Stomach (tissue), 4 donors: ENCODE measurements around the gene FTO.

Experiments
- EP300 ChIP-seq: sonication (generic); formaldehyde crosslinking; IDR thresholded peaks from one replicate; pipeline ENCODE4 v1.6.1; 2017; ENCODE audit warnings: antibody characterized with exemption
- POLR2A ChIP-seq, 4 donors: fragments of 450-650 bp; IDR thresholded peaks; one replicate each; pipeline ENCODE4 v1.6.1; 2016; ENCODE audit warnings: antibody characterized with exemption in 4 of 4, control low read depth in 2 of 4, mild to moderate bottlenecking in 1 of 4, moderate library complexity in 1 of 4
- POLR2AphosphoS5 ChIP-seq, 3 donors: sonication (generic); formaldehyde crosslinking; IDR thresholded peaks; one replicate each; pipeline ENCODE4 v1.6.1; 2016; ENCODE audit warnings: antibody characterized with exemption in 3 of 3
- TF ChIP-seq, protein P1 (sequence below), 7 experiments: fragments of 450-650 bp in 4 of 7; fragments of 200-600 bp in 3 of 7; sonication (generic) in 3 of 7; IDR thresholded peaks; one replicate each; pipeline ENCODE4 v1.5.1; 2016 to 2019; ENCODE audit warnings: antibody characterized with exemption in 7 of 7, control low read depth in 2 of 7, mild to moderate bottlenecking in 1 of 7

DNA sequence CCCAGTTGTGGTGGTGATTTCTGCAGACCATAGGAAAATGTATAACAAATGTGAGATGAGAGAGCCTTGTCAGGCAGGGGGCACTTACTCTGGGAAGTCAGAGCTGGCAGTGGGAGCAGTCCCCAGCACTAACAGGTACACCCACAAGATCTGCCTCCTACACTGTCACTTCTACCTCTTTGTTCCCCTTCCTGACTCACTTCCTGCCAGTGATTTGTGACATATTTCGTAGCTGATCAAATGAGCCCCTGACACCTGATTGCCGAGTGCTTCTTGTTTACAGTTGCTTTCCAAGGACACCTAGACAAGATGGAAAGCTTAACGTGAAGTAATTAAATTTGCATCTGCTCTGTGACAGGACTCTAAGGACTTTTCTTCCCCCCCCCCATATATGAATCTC is 40.5 kb downstream of the FTO start:
- TF ChIP-seq, protein P1, sequence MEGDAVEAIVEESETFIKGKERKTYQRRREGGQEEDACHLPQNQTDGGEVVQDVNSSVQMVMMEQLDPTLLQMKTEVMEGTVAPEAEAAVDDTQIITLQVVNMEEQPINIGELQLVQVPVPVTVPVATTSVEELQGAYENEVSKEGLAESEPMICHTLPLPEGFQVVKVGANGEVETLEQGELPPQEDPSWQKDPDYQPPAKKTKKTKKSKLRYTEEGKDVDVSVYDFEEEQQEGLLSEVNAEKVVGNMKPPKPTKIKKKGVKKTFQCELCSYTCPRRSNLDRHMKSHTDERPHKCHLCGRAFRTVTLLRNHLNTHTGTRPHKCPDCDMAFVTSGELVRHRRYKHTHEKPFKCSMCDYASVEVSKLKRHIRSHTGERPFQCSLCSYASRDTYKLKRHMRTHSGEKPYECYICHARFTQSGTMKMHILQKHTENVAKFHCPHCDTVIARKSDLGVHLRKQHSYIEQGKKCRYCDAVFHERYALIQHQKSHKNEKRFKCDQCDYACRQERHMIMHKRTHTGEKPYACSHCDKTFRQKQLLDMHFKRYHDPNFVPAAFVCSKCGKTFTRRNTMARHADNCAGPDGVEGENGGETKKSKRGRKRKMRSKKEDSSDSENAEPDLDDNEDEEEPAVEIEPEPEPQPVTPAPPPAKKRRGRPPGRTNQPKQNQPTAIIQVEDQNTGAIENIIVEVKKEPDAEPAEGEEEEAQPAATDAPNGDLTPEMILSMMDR (IDR thresholded peaks at IDR 0.05) = no peak
- TF ChIP-seq EP300 = no peak
- no peak for TF ChIP-seq POLR2A (IDR thresholded peaks at IDR 0.05)
- TF ChIP-seq POLR2AphosphoS5 (IDR thresholded peaks at IDR 0.05) = no peak
